ENCODE data around the gene POU2AF1.

The POU2AF1 gene

GRCh38 chr11:111310088-111310487 is 69.0 kb downstream of the POU2AF1 start:
- TF ChIP-seq YY1 (IDR thresholded peaks at IDR 0.05; ENCODE audit: low read depth) (no peak), EP300 (IDR thresholded peaks at IDR 0.05; ENCODE audit: borderline replicate concordance) (no peak), FOXM1 (IDR thresholded peaks at IDR 0.05; ENCODE audit: borderline replicate concordance, low read depth) (no peak), NFIC (IDR thresholded peaks at IDR 0.05) (no peak), CEBPB (IDR thresholded peaks at IDR 0.05) (no peak), RAD21 (IDR thresholded peaks at IDR 0.05; ENCODE audit: low read depth) (no peak), ZBTB7A (IDR thresholded peaks at IDR 0.05; ENCODE audit: low read depth) (no peak), EGR1 (IDR thresholded peaks at IDR 0.05) (no peak), MAX (IDR thresholded peaks at IDR 0.05) (no peak), TEAD4 (IDR thresholded peaks at IDR 0.05) (no peak), TCF12 (IDR thresholded peaks at IDR 0.05; ENCODE audit: low read depth) (no peak), CREB1 (IDR thresholded peaks at IDR 0.05; ENCODE audit: low read depth) (no peak), USF1 (IDR thresholded peaks at IDR 0.05) (no peak), TAF1 (IDR thresholded peaks at IDR 0.05; ENCODE audit: low read depth) (no peak)

GRCh38 chr11:111309215-111309915 is 69.7 kb downstream of the POU2AF1 start:
- no peak for TF ChIP-seq CREB1 (IDR thresholded peaks at IDR 0.05; ENCODE audit: low read depth)
- TF ChIP-seq EP300 (IDR thresholded peaks at IDR 0.05; ENCODE audit: borderline replicate concordance) = no peak
- TF ChIP-seq FOXM1 (IDR thresholded peaks at IDR 0.05; ENCODE audit: borderline replicate concordance, low read depth) = no peak
- no peak for TF ChIP-seq TEAD4 (IDR thresholded peaks at IDR 0.05)
- no peak for TF ChIP-seq NFIC (IDR thresholded peaks at IDR 0.05)
- no peak for TF ChIP-seq TAF1 (IDR thresholded peaks at IDR 0.05; ENCODE audit: low read depth)
- TF ChIP-seq USF1 (IDR thresholded peaks at IDR 0.05) = no peak
- no peak for TF ChIP-seq RAD21 (IDR thresholded peaks at IDR 0.05; ENCODE audit: low read depth)
- TF ChIP-seq CEBPB (IDR thresholded peaks at IDR 0.05) = no peak
- no peak for TF ChIP-seq EGR1 (IDR thresholded peaks at IDR 0.05)
- no peak for TF ChIP-seq ZBTB7A (IDR thresholded peaks at IDR 0.05; ENCODE audit: low read depth)
- TF ChIP-seq REST (IDR thresholded peaks at IDR 0.05; ENCODE audit: low read depth) = no peak
- no peak for TF ChIP-seq MAX (IDR thresholded peaks at IDR 0.05)

GRCh38 chr11:111308140-111308539 is 70.9 kb downstream of the POU2AF1 start:
- no peak for TF ChIP-seq TCF12 (IDR thresholded peaks at IDR 0.05; ENCODE audit: low read depth)
- no peak for TF ChIP-seq CEBPB (IDR thresholded peaks at IDR 0.05)
- no peak for TF ChIP-seq REST (IDR thresholded peaks at IDR 0.05; ENCODE audit: low read depth)
- no peak for TF ChIP-seq FOXM1 (IDR thresholded peaks at IDR 0.05; ENCODE audit: borderline replicate concordance, low read depth)
- TF ChIP-seq EP300 (IDR thresholded peaks at IDR 0.05; ENCODE audit: borderline replicate concordance) = no peak
- TF ChIP-seq RAD21 (IDR thresholded peaks at IDR 0.05; ENCODE audit: low read depth) = no peak
- no peak for TF ChIP-seq ZBTB7A (IDR thresholded peaks at IDR 0.05; ENCODE audit: low read depth)
- no peak for TF ChIP-seq USF1 (IDR thresholded peaks at IDR 0.05)
- TF ChIP-seq TAF1 (IDR thresholded peaks at IDR 0.05; ENCODE audit: low read depth) = no peak

GRCh38 chr11:111307472-111308108 is 71.5 kb downstream of the POU2AF1 start:
- TF ChIP-seq RAD21 (IDR thresholded peaks at IDR 0.05; ENCODE audit: low read depth) = no peak
- no peak for TF ChIP-seq CREB1 (IDR thresholded peaks at IDR 0.05; ENCODE audit: low read depth)
- no peak for TF ChIP-seq TEAD4 (IDR thresholded peaks at IDR 0.05)
- TF ChIP-seq USF1 (IDR thresholded peaks at IDR 0.05) = no peak
- no peak for TF ChIP-seq YY1 (IDR thresholded peaks at IDR 0.05; ENCODE audit: low read depth)

- TF ChIP-seq ZBTB7A (IDR thresholded peaks at IDR 0.05; ENCODE audit: low read depth) (no peak), REST (IDR thresholded peaks at IDR 0.05; ENCODE audit: low read depth) (no peak), FOXM1 (IDR thresholded peaks at IDR 0.05; ENCODE audit: borderline replicate concordance, low read depth) (no peak), TEAD4 (IDR thresholded peaks at IDR 0.05) (no peak), MAX (IDR thresholded peaks at IDR 0.05) (no peak), YY1 (IDR thresholded peaks at IDR 0.05; ENCODE audit: low read depth) (no peak), USF1 (IDR thresholded peaks at IDR 0.05) (no peak), CEBPB (IDR thresholded peaks at IDR 0.05) (no peak), RAD21 (IDR thresholded peaks at IDR 0.05; ENCODE audit: low read depth) (no peak), EGR1 (IDR thresholded peaks at IDR 0.05) (no peak), TCF12 (IDR thresholded peaks at IDR 0.05; ENCODE audit: low read depth) (no peak), CREB1 (IDR thresholded peaks at IDR 0.05; ENCODE audit: low read depth) (no peak), EP300 (IDR thresholded peaks at IDR 0.05; ENCODE audit: borderline replicate concordance) (no peak), NFIC (IDR thresholded peaks at IDR 0.05) (no peak), TAF1 (IDR thresholded peaks at IDR 0.05; ENCODE audit: low read depth) (no peak)
Measured at GRCh38 chr11:111306321-111306720, 72.8 kb downstream of the POU2AF1 start.
